Lower leg skin (tissue), 3 donors: ENCODE results near the gene GJC3.
"Not testable (repeated sequence)": the region's sequence is repeated elsewhere in the genome, so short reads cannot be mapped to it uniquely, and the experiment has no call there.

ENCODE experiments used
- CTCF ChIP-seq, 3 donors: fragments of 450-650 bp; IDR thresholded peaks; one replicate each; pipeline ENCODE4 v1.5.1; 2016; ENCODE audit warnings: antibody characterized with exemption in 3 of 3, mild to moderate bottlenecking in 3 of 3, moderate library complexity in 2 of 3
- POLR2A ChIP-seq, 2 donors: fragments of 450-650 bp; IDR thresholded peaks; one replicate each; pipeline ENCODE4 v1.6.1; 2016 to 2017; ENCODE audit warnings: antibody characterized with exemption in 2 of 2, mild to moderate bottlenecking in 1 of 2, moderate library complexity in 1 of 2

DNA sequence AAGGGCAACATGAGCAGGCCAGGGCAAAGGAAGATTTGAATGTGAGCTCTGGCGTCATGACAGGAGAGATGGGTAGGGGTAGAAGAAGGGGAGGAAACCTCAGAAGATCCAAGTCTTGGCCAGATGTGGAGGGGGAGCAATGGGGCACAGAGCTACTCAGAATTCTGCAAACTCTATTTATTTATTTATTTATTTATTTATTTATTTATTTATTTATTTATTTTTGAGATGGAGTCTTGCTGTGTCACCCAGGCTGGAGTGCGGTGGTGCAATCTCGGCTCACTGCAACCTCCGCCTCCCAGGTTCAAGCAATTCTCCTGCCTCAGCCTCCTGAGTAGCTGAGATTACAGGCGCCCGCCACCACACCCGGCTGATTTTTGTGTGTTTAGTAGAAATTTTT is 25.2 kb upstream of the GJC3 start:
- TF ChIP-seq CTCF, POLR2A (IDR thresholded peaks at IDR 0.05): not testable (repeated sequence)
